WTC11 (cell line): Measurements from ENCODE around the gene STEAP1B. TPM values are rescaled to one million over a fixed set of nuclear protein-coding genes. Genes with fewer than 3 reads are reported as not detected.

ENCODE experiments used
- ATAC-seq: fragments of 200-7000 bp; cut with Tn5 transposase; 2 replicates; pipeline ENCODE4 v1.10.0; 2021; ENCODE audit warnings: mild to moderate bottlenecking, moderate library complexity
- CTCF ChIA-PET: fragments of 300-600 bp; sonication (Branson Sonifier 250); formaldehyde crosslinking; loops from one replicate; lab custom pipeline; 2021; ENCODE audit warnings: antibody characterized with exemption; lab: Charles Lee
- POLR2A ChIA-PET: fragments of 350-600 bp; sonication (Branson Sonifier 250); formaldehyde crosslinking; loops from one replicate; lab custom pipeline; 2021; ENCODE audit warnings: antibody characterized with exemption; lab: Charles Lee
- DNase-seq: peaks from one replicate; pipeline ENCODE4 v3.0.0; 2021; ENCODE audit warnings: low spot score
- H3K27ac Mint-ChIP-seq: 2 replicates; pipeline ENCODE4 v1.8.0; 2021; ENCODE audit warnings: mixed read lengths
- H3K27me3 Mint-ChIP-seq: 2 replicates; pipeline ENCODE4 v1.8.0; 2021; ENCODE audit warnings: low read depth, mild to moderate bottlenecking, moderate library complexity, mixed read lengths
- H3K36me3 Mint-ChIP-seq: 2 replicates; pipeline ENCODE4 v1.8.0; 2021; ENCODE audit warnings: mixed read lengths
- H3K4me1 Mint-ChIP-seq: 2 replicates; pipeline ENCODE4 v1.8.0; 2022; ENCODE audit warnings: mixed read lengths
- H3K4me3 Mint-ChIP-seq: 2 replicates; pipeline ENCODE4 v1.8.0; 2021; ENCODE audit warnings: mild to moderate bottlenecking, moderate library complexity, mixed read lengths
- H3K9me3 Mint-ChIP-seq: 2 replicates; pipeline ENCODE4 v1.8.0; 2021; ENCODE audit warnings: mixed read lengths
- ATF1 ChIP-seq: sonication (generic); formaldehyde crosslinking; IDR thresholded peaks from 2 replicates; pipeline ENCODE4 v1.8.1; 2023; ENCODE audit warnings: mild to moderate bottlenecking, moderate library complexity, missing genetic modification reagents
- ATF3 ChIP-seq: sonication (generic); formaldehyde crosslinking; conservative IDR thresholded peaks from 2 replicates; pipeline ENCODE4 v1.8.1; 2022; ENCODE audit warnings: mild to moderate bottlenecking, missing genetic modification reagents
- ATF6 ChIP-seq: sonication (generic); formaldehyde crosslinking; IDR thresholded peaks from 2 replicates; pipeline ENCODE4 v1.8.1; 2023; ENCODE audit warnings: mild to moderate bottlenecking, missing genetic modification reagents
- CDX4 ChIP-seq: fragments of 250-450 bp; sonication (Bioruptor Pico); IDR thresholded peaks from 2 replicates; pipeline ENCODE4 v1.9.0; 2021; ENCODE audit warnings: moderate library complexity, mild to moderate bottlenecking, inconsistent platforms, borderline replicate concordance
- ERG ChIP-seq: fragments of 250-450 bp; sonication (Bioruptor Pico); IDR thresholded peaks from 2 replicates; pipeline ENCODE4 v1.8.0; 2021; ENCODE audit warnings: mild to moderate bottlenecking
- GABPB1 ChIP-seq: sonication (generic); formaldehyde crosslinking; IDR thresholded peaks from 2 replicates; pipeline ENCODE4 v1.8.1; 2023; ENCODE audit warnings: mild to moderate bottlenecking, missing genetic modification reagents
- GTF2I ChIP-seq: fragments of 250-450 bp; sonication (Bioruptor Pico); conservative IDR thresholded peaks from 2 replicates; pipeline ENCODE4 v1.4.0; 2021; ENCODE audit warnings: mild to moderate bottlenecking
- HMGA2 ChIP-seq: fragments of 250-450 bp; sonication (Bioruptor Pico); IDR thresholded peaks from 2 replicates; pipeline ENCODE4 v1.4.0; 2021; ENCODE audit warnings: mild to moderate bottlenecking, moderate library complexity
- IRF1 ChIP-seq: sonication (generic); formaldehyde crosslinking; IDR thresholded peaks from 2 replicates; pipeline ENCODE4 v1.8.0; 2023; ENCODE audit warnings: missing genetic modification reagents
- JAZF1 ChIP-seq: fragments of 250-450 bp; sonication (Bioruptor Pico); IDR thresholded peaks from 2 replicates; pipeline ENCODE4 v1.9.0; 2021; ENCODE audit warnings: moderate library complexity, mild to moderate bottlenecking, inconsistent platforms
- NR1H2 ChIP-seq: sonication (generic); formaldehyde crosslinking; IDR thresholded peaks from 2 replicates; pipeline ENCODE4 v1.9.0; 2021; ENCODE audit warnings: mild to moderate bottlenecking, moderate library complexity, missing genetic modification reagents
- SOX15 ChIP-seq: fragments of 250-450 bp; sonication (Bioruptor Pico); IDR thresholded peaks from 2 replicates; pipeline ENCODE4 v1.9.0; 2021; ENCODE audit warnings: mild to moderate bottlenecking
- ZNF138 ChIP-seq: sonication (generic); formaldehyde crosslinking; conservative IDR thresholded peaks from 2 replicates; pipeline ENCODE4 v1.8.1; 2022; ENCODE audit warnings: mild to moderate bottlenecking, moderate library complexity, missing genetic modification reagents
- ZNF281 ChIP-seq: sonication (generic); formaldehyde crosslinking; IDR thresholded peaks from 2 replicates; pipeline ENCODE4 v1.8.0; 2023; ENCODE audit warnings: mild to moderate bottlenecking, missing genetic modification reagents
- ZNF317 ChIP-seq: sonication (generic); formaldehyde crosslinking; IDR thresholded peaks from 2 replicates; pipeline ENCODE4 v1.8.1; 2023; ENCODE audit warnings: low read depth, mild to moderate bottlenecking, moderate library complexity, missing genetic modification reagents, borderline replicate concordance
- ZNF425 ChIP-seq: fragments of 250-450 bp; sonication (Bioruptor Pico); conservative IDR thresholded peaks from 2 replicates; pipeline ENCODE4 v1.9.0; 2021; ENCODE audit warnings: mild to moderate bottlenecking
- total RNA-seq: library from RNA; stranded (reverse); gene quantifications from 3 replicates; pipeline ENCODE4 v1.2.3, GENCODE V29; 2021

STEAP1B gene
- total RNA-seq, 1 experiment from 2014 or later, result 5.5 TPM

GRCh38 chr7:22419488-22419887 is 80.5 kb downstream of the STEAP1B start:
- no peak overlapping the region for H3K27ac Mint-ChIP-seq
- H3K36me3 Mint-ChIP-seq, result no peaks in the 10 kb centered on the region
- no peak for ATAC-seq
- no peak for TF ChIP-seq ZNF281 (CRISPR knock-in tag)
- no peak for TF ChIP-seq HMGA2 (CRISPR knock-in tag)
- TF ChIP-seq CDX4, result no peak
- no peak for TF ChIP-seq GTF2I
- TF ChIP-seq ERG (CRISPR knock-in tag), result no peak
- no peak for TF ChIP-seq SOX15 (CRISPR knock-in tag)
- H3K27me3 Mint-ChIP-seq, result no peaks in the 10 kb centered on the region
- H3K9me3 Mint-ChIP-seq, result no peaks in the 10 kb centered on the region
- H3K4me1 Mint-ChIP-seq, result peaks cover 11% of the 10 kb centered on the region
- no peak overlapping the region for H3K4me3 Mint-ChIP-seq
- no peak for DNase-seq
- POLR2A ChIA-PET, result no interaction called here
- CTCF ChIA-PET, result no interaction called here

- Mint-ChIP-seq H3K27me3 (no peaks in the 10 kb centered on the region), H3K9me3 (no peaks in the 10 kb centered on the region), H3K36me3 (no peaks in the 10 kb centered on the region), H3K4me1 (peaks cover 9% of the 10 kb centered on the region), H3K27ac (no peak overlapping the region), H3K4me3 (no peak overlapping the region)
- TF ChIP-seq JAZF1 (no peak), NR1H2 (CRISPR knock-in tag) (no peak), IRF1 (CRISPR knock-in tag) (no peak), ZNF425 (no peak), ZNF317 (CRISPR knock-in tag) (no peak)
- ChIA-PET CTCF (no interaction called here), POLR2A (no interaction called here)
- no peak for ATAC-seq
- DNase-seq, result no peak
These were observed 81.5 kb downstream of the STEAP1B start for GRCh38 chr7:22418251-22419046.

- no peaks in the 10 kb centered on the region for H3K27me3 Mint-ChIP-seq
- H3K36me3 Mint-ChIP-seq, result no peaks in the 10 kb centered on the region
- no peak overlapping the region for H3K27ac Mint-ChIP-seq
- POLR2A ChIA-PET, result no interaction called here
- no peak for TF ChIP-seq GABPB1 (CRISPR knock-in tag)
- TF ChIP-seq ATF6 (CRISPR knock-in tag), result no peak
- no peak for TF ChIP-seq ATF3
- no peak for TF ChIP-seq ZNF138
- TF ChIP-seq ATF1 (CRISPR knock-in tag), result no peak
- DNase-seq (no peak), ATAC-seq (no peak)
- H3K4me3 Mint-ChIP-seq, result no peak overlapping the region
- peaks cover 3% of the 10 kb centered on the region for H3K4me1 Mint-ChIP-seq
- H3K9me3 Mint-ChIP-seq, result no peaks in the 10 kb centered on the region
- CTCF ChIA-PET, result no interaction called here
These were observed 82.1 kb downstream of the STEAP1B start for GRCh38 chr7:22417841-22418240.
